NCI-H748 (cell line): Measurements from ENCODE around the gene HOXD11.

Source experiments
- DNase-seq: peaks from one replicate; lab custom pipeline; 2025; ENCODE audit not compliant: unreplicated experiment; lab: John Stamatoyannopoulos, UW

Gene HOXD11

GRCh38 chr2:176120364-176121189 is 13.5 kb downstream of the HOXD11 start:
- DNase-seq, result no peak

DNA sequence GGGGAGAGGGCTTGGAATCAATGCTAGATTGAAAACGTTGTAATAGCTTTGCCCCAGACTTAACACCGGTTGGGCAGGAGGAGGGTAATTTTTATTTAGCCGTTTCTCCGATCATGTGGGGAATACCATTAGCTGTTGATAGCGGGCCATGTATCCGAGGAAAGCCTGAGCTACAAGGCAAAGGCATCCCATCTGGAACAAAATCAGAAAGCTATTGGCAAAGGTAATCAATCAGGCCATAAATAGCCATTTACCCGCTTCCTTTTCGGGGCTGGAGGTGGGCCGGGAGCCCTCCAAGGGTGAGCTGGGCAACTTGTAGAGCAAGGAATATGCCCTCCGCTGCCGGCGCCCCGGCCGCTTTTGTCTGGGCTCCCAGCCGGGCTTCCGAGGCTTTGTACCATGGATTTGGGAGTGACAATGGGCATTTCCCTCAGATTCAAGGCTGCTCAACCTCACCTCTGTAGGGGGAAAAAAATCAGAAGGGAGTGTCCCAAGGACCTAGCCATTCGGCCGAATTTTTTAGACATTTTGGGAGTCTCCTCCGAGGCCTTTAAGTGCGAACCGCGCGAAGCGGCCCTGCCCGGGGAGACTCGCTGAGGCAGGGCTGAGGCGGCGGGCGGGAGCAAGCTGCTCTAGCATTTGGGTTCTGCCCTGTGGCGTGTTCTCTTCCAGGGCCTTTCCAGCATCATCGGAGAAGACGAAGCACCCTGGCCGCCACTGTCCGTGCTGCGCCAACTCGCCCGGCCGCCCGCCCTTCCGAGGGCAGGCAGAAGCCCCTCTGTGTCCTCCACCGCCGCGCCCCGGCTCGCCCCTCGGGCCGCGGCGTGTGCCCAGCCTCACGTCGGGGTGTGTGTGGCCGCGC is 14.3 kb downstream of the HOXD11 start:
- no peak for DNase-seq

- DNase-seq, result no peak
Observed at GRCh38 chr2:176122052-176122682, 15.1 kb downstream of the HOXD11 start.

GRCh38 chr2:176122683-176123410 is 15.8 kb downstream of the HOXD11 start, which contains the start of gene HOXD9:
Gene HOXD9 (plus strand): TSS chr2:176122719. CDS start chr2:176122769, 50 bp downstream.
- no peak for DNase-seq

GRCh38 chr2:176123411-176124109 is 16.5 kb downstream of the HOXD11 start:
- no peak for DNase-seq

GRCh38 chr2:176124110-176124946 is 17.2 kb downstream of the HOXD11 start:
- DNase-seq, result no peak

- DNase-seq, result no peak
Observed at GRCh38 chr2:176124947-176125771, 18.1 kb downstream of the HOXD11 start.

DNA sequence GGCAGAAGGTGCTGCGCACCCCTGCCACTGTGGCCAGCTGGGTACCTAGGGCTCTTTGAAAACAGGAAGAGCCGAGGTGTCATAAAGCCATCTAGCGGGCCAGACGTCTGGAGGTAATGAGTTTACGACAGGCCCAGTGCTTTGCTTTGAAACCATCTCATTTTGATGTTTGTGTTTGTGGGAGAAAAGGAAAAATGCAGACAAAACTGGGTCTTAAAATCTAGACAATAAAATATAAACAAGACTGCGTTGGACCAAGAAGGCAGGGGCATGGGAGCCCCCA is 18.6 kb downstream of the HOXD11 start:
- DNase-seq, result peak; percentile 33

GRCh38 chr2:176126929-176127773 is 20.1 kb downstream of the HOXD11 start:
- peak; percentile 78 for DNase-seq

DNA sequence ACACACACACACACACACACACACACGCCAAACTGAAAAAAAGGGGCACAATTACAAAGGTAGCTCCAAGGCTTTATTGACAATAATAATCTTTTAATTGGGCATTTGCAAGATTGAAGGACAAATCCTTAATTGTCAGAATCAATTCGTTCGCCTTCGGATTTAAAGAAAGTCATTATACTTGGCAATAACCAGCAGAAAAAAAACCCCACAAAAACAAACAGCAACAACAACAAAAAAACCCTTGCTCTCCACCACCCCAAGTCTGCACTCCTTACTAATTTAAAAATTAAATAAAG is 20.6 kb downstream of the HOXD11 start:
- no peak for DNase-seq

- peak; percentile 82 for DNase-seq
Observed at GRCh38 chr2:176128172-176128981, 21.3 kb downstream of the HOXD11 start.

DNA sequence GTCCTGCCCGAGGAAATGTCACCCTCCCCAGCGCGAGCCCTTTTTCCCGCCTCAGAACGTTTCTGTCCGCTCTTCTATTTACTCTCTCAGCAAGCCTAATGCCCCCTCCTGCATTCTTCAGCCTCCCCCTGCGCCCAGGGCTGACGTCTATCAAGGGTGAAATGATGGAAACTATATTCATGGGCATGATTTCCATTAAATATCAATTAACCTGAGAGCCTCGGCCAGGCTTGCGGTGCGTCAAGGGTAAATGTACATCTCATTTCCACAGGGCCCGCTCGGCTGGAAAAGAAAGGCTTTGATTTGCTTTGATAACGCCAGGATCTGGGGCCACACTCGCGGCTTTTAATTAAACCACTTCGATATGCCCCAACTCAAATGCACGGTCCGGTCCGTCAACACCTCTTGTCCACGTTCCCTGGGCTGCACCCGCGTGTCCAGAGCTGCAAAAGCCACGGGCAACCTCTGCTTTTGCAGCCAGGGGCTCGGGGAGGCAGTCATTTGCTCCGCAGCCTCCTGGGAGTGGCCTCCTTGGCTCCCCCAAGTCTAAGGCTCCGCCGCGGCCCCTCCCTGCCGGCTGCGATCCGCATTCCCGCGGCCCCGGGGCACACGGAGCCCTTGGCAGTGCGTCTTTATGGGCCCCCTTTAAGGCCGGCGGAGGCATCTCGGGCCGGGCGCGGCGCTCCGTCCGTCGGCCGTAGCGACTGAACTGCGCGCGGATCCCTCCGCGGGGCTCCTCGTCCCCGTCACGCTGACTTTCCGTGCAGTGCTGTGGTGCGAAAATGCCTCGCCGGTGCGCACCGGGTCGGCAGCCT is 22.1 kb downstream of the HOXD11 start, which contains the start of gene HOXD8:
Gene HOXD8, plus strand, starts transcription at position 724 of the 815 bp plus-strand sequence. CDS start 662 bp downstream, outside the sequence.
- peak; percentile 98 for DNase-seq

- peak; percentile 92 for DNase-seq
Observed at GRCh38 chr2:176129813-176130146, 22.7 kb downstream of the HOXD11 start.

DNA sequence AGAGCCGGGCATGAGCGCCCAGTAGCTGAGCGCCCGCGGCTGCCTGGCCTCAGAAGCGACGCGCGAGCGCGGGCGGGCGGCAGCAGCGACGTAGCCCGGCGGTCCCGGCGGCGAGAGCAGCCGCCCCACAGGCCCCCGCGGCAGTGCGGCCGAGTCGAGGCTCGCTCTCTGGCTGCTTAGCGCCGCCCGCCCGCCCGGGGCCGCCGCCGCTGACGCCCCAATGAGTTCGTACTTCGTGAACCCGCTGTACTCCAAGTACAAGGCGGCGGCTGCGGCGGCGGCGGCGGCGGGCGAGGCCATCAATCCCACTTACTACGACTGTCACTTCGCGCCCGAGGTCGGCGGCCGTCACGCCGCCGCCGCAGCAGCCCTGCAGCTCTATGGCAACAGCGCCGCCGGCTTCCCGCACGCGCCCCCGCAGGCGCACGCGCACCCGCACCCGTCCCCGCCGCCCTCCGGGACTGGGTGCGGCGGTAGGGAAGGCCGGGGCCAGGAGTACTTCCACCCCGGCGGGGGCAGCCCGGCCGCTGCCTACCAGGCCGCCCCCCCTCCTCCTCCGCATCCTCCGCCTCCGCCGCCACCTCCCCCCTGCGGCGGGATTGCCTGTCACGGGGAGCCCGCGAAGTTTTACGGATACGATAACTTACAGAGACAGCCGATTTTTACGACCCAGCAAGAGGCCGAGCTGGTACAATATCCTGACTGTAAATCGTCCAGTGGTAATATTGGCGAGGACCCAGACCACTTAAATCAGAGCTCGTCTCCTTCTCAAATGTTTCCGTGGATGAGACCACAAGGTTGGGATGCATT is 23.3 kb downstream of the HOXD11 start:
- DNase-seq, result peak; percentile 92
